Effector CD8-positive, alpha-beta T cell (primary cell): ENCODE measurements around the gene PDE4D.
"Not testable (repeated sequence)": the region's sequence is repeated elsewhere in the genome, so short reads cannot be mapped to it uniquely, and the experiment has no call there.

Source experiments
- DNase-seq: peaks from one replicate; lab custom pipeline; 2025; lab: John Stamatoyannopoulos, UW

Gene PDE4D

DNA sequence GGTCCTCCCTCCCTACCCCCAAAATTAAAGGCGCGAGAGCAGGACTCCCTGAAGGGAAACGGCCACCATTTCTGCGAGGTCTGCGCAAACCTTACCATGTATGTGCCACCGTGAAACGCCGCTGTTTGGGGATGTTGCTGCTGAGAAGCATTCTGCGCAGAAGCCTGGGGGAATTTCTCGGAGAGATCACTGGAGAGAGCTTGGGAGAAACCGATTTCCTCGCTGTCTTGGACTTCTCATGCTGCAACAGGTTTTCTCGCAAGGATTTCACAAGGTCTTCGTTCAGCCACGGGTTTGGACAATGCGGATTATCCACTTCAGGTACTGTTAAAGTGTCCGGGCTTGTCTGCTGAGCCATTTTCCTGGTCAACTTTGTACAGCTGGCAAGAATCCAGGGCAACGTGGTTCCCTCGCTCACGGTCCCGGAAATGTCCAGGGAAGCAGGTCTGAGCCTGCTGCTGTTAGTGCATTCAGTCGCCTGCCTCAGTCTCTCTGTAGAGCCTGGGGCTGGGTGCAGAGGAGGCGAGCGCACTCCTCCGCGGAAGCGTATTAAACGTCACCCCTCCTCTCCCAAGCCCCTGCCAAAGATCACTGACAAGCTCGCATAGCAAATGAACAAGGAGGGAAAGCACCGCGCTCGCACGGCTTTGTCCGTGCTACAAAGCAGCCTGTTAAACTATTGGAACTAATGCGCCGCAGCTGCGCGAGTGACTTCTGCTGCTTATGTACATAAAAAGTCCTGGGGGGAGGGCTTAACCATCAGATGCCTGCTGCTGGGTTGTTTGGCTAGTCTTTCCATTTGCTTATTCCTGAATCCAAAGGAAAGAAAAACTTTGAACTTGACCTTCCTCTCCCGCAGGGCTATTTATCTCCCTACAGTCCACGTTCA, 125.1 kb downstream of the PDE4D start:
- DNase-seq = no peak

GRCh38 chr5:59767681-59768151, 125.8 kb downstream of the PDE4D start:
- no peak for DNase-seq

GRCh38 chr5:59767211-59767605, 126.3 kb downstream of the PDE4D start:
- DNase-seq = no peak

DNA sequence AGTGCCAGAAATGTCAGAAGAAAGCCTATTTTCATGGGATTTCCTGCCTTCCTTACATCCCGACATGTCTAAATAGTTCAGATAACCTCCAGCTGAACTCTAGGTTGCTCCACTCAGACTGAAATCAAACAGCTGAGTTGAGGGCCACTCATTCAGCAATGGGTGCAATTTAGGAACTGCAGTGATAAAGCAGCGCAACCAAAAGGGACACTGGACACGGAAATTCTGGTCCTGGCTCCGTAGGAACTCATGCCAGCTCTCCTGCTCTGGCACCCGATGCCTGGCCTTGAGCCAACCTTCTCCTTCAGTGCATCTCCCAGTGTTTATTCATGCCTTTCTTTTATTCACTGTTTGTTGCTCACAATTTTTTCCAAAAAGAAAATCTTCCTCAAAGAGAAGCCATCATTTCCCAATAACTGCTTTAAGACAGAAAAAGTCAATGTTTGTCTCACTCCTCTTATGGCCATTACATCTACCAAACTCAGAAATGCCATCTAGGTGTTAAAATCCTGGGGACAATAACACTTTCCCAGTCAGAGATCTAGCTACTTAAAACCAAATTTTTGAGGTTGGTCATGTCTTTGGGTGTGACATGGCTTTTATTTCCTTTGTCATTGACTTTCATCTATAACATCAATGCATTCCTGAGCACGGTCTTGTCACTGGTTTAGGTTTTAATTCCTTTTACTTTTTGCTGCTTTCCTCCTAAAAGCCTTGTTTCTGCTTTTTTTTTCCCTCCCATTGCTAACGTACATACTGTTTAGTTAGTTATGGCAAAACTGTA, 126.9 kb downstream of the PDE4D start:
- DNase-seq = no peak

DNA sequence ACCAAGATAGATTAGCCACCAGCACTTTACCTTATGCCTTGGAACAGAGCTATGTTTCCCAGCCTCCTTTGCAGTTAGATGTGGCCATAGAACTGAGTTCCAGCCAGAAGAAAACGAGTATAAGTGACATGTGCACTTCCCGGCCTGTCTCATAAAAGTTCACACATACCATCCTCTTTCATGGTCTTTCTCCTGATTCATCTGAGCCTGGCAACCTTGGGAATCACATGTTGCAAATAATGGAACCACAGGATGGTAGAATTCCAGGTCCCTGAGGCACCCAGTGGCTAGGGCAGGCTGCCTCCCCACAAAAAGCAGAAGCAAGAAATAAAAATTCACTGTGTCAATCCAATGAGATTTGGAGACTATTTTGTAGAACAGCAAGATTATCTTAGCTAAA, 128.1 kb downstream of the PDE4D start:
- DNase-seq = no peak

- no peak for DNase-seq
Measured at GRCh38 chr5:59764361-59764760, 129.2 kb downstream of the PDE4D start.

GRCh38 chr5:59763541-59763940, 130.0 kb downstream of the PDE4D start:
- DNase-seq = no peak

- DNase-seq = not testable (repeated sequence)
Measured at GRCh38 chr5:59762232-59762631, 131.3 kb downstream of the PDE4D start.

- no peak for DNase-seq
Measured at GRCh38 chr5:59760785-59761348, 132.7 kb downstream of the PDE4D start.

- DNase-seq = no peak
Measured at GRCh38 chr5:59759600-59760351, 133.8 kb downstream of the PDE4D start.

- no peak for DNase-seq
Measured at GRCh38 chr5:59758566-59758965, 135.0 kb downstream of the PDE4D start.

GRCh38 chr5:59757442-59757841, 136.1 kb downstream of the PDE4D start:
- DNase-seq = no peak

DNA sequence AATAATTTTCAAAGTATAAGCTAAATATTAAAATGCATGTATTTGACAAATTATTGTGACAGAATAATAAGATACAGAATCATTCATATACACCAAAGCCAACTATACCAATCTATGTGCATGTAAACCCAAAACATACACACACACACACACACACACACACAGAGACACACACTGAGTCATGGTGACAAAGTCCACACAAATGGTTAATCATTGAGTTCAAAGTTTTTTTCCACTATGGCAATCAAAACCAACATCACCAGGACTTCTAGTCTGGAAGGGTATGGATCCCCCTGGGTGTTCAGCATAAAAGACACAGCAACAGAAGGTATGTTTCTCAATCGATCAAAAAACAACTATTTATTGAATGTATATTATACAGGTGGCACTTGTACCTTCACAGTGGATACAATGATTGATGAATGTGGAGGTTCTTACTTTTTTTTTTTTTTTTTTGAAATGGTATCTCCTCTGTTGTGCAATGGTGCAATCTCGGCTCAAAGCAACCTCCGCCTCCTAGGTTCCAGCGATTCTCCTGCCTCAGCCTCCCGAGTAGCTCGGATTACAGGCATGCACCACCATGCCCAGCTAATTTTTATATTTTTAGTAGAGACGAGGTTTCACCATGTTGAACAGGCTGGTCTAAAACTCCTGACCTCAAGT, 137.0 kb downstream of the PDE4D start:
- DNase-seq = no peak

GRCh38 chr5:59755476-59755875, 138.1 kb downstream of the PDE4D start:
- no peak for DNase-seq

- no peak for DNase-seq
Measured at GRCh38 chr5:59753599-59753998, 139.9 kb downstream of the PDE4D start.

DNA sequence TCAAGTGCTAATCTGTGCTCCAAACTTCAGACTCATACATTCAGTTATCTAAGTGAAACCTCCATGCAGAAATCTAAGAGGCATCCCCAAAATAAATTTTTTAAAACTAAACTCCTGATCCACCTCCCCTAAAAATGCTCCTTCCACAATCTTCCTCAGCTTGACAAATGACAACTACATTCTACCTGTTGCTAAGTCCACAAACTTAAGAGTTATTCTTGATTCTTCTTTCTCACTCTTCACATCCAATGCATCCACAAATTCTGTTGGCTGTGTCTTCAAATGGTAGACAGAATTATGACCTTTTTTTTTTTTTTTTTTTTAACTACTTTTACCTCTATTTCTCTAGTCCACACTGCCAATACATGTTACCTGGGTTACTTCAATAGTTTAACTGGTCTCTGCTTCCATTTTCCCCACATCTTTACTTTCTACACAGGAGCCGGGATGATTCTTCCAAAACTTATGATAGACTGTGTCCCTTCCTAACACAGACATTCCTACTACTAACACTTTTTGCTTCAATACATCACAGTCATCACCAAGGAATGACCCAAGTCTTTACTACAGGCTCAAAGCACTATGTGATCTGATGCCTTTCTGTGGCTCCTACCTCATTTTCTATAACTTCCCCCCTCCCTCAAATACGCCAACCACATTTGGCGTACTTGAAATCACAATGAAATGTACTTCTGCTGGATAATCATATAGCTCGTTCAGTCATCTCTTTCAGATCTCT, 143.6 kb downstream of the PDE4D start:
- DNase-seq = no peak

GRCh38 chr5:59748036-59748663, 145.4 kb downstream of the PDE4D start:
- not testable (repeated sequence) for DNase-seq

- no peak for DNase-seq
Measured at GRCh38 chr5:59746241-59746765, 147.2 kb downstream of the PDE4D start.

- no peak for DNase-seq
Measured at GRCh38 chr5:59745415-59745863, 148.1 kb downstream of the PDE4D start.

- DNase-seq = no peak
Measured at GRCh38 chr5:59744531-59744992, 149.0 kb downstream of the PDE4D start.
